ENCODE data around the gene FGR. TPM values are rescaled to one million over a fixed set of nuclear protein-coding genes. Genes with fewer than 3 reads are reported as not detected.
"Not testable (repeated sequence)": the region's sequence is repeated elsewhere in the genome, so short reads cannot be mapped to it uniquely, and the experiment has no call there.

The FGR gene
- total RNA-seq, 2 donors from 2014 or later, result 1.2 TPM; not detected in 1

DNA sequence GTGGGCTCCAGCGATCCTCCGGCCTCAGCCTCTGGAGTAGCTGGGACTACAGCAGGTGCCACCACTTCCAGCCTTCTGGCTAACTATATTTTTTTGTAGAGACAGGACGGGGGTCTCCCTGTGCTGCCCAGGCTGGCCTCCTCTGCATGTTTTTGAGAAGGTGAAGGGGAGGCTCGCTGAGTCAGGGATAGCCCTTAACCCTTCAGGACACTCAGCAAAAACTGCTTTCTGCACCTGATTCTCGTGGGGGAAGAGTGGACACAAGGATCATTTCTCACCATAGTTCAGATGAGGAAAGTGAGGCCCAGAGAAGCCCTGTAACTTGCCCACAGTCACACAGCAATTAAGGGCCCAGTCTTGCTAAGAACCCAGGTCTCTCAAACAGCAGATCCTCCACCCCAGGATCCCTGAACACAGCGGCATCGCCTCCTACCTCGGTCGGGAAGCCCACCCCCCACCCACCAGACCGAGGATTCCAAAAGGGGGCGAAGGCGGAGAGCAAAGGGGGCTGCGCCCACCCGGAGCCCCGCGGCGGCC lies 1.3 kb downstream of the FGR start:
- H3K27ac Mint-ChIP-seq, result peak overlapping the region; percentile 24
- H3K27me3 Mint-ChIP-seq, result no peaks in the 10 kb centered on the region
- peaks cover 5% of the 10 kb centered on the region for H3K36me3 Mint-ChIP-seq (ENCODE audit: low read depth)
- no peak for ATAC-seq (replicated peaks)
- no peaks in the 10 kb centered on the region for H3K9me3 Mint-ChIP-seq
- peak overlapping the region; percentile 80 for H3K4me3 Mint-ChIP-seq
- peaks cover 51% of the 10 kb centered on the region for H3K4me1 Mint-ChIP-seq

DNA sequence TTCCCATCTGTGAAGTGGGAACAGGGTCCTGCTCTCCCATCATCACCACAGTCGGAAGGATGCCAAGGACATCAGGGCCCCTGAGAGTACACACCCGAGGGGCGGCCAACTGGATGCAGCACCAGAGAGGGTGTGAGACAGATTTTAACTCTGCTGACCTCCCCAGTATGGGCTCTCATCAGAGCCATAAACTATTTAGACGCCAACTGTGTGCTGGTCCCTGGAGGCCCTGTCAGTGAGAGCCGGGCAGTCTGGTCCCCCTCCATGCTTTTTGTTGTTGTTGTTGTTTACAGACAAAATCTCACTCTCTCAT lies 1.7 kb downstream of the FGR start:
- Mint-ChIP-seq H3K27me3 (no peaks in the 10 kb centered on the region), H3K9me3 (no peaks in the 10 kb centered on the region), H3K4me3 (peak overlapping the region; percentile 80), H3K36me3 (ENCODE audit: low read depth) (peaks cover 5% of the 10 kb centered on the region), H3K27ac (peak overlapping the region; percentile 93), H3K4me1 (peaks cover 53% of the 10 kb centered on the region)
- ATAC-seq (replicated peaks), result no peak

DNA sequence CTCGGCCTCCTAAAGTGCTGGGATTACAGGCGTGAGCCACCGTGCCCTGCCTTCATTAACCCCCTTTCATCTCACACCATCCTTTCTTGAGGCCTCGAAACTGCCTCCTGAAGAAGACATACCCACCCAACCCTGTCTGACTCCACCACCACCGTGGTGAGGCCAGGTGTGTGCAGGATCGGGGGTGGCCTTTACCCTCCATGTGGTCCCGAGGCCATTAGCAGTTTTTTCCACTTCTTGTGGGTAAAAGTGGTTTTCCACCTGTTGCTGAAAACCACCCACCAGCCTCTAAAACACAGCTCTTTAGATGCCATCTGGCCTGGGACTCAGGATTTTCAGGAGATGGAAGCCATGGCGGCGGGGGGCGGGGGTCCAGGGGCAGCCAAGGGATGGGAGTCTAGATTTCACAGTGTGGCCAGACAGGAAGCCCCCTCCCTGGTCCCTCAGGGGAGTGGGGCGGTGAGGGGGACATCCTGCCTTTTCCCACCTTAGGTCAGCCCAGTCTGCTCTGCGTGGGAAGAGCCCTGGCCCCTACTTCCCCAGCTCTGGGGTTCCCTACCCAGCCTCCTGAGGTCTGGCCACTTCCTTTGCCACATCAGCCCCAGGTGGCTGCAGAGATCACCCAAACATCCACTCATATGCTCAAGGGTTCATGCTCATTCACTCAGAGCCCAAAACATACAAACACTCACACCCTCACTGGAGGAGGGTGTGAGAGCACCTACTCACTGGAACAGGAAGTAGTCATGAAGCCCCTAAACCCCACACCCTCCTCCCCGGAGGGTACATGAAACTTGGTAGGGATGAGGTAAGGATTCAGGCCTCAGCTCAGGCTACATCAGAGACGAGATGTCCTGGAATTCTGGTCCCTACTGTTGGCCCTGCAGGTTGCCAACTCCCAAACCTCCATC lies 2.3 kb downstream of the FGR start:
- peak overlapping the region; percentile 80 for H3K4me3 Mint-ChIP-seq
- H3K27me3 Mint-ChIP-seq, result no peaks in the 10 kb centered on the region
- no peaks in the 10 kb centered on the region for H3K9me3 Mint-ChIP-seq
- H3K36me3 Mint-ChIP-seq (ENCODE audit: low read depth), result peaks cover 5% of the 10 kb centered on the region
- peak; percentile 72 for ATAC-seq (replicated peaks)
- H3K4me1 Mint-ChIP-seq, result peaks cover 53% of the 10 kb centered on the region
- peak overlapping the region; percentile 93 for H3K27ac Mint-ChIP-seq

DNA sequence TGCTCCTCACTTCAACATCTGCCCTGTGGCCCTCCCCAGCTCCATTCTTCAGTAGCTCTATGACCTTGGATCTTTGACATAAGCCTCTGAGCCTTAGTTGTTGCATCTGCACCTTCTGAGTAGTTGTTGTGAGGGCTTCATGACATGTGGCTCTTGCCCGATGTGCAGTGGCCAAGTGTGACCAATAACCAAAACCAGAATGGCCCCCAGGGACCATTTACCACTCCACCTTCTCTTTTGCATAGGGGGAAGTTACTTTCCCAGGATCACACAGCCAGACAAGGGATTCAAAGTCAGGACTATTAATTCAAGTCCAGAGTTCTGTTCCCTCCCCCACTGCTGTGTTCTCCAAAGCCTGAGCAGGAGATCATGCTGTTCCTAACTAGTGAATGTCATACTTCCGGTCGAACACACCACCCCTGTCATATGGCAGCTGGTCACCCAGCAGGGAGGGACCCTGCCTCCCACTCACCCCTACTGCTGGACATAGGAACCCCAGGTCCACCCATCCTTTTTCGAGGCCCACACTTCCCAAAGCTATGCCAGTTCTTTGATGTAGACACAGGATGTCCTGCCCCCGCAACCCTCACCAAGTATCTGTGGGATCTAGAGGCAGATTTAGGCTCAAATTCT lies 4.0 kb downstream of the FGR start:
- peak overlapping the region; percentile 93 for H3K27ac Mint-ChIP-seq
- H3K9me3 Mint-ChIP-seq, result no peaks in the 10 kb centered on the region
- no peak for ATAC-seq (replicated peaks)
- H3K4me3 Mint-ChIP-seq, result peak overlapping the region; percentile 80
- peaks cover 5% of the 10 kb centered on the region for H3K36me3 Mint-ChIP-seq (ENCODE audit: low read depth)
- H3K4me1 Mint-ChIP-seq, result peaks cover 40% of the 10 kb centered on the region
- H3K27me3 Mint-ChIP-seq, result no peaks in the 10 kb centered on the region

DNA sequence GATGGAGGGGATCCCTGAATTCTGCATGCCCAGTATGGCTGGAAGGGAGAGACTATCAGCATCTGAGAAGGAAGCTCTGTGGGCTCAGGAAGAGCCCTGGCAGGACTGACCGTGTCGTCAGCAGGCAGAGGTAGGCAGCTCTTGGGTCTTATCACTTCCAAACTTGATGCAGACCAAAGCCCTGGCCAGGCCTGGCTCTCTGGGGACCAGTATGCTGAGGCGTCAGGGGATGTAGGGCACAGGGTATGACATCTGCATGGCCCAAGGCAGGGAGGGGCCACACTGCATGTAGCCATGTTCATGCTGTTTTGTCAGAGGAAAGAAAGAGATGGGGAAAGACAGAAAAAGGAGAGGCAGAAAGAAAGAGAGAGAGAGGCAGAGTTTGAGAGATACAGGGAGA lies 6.3 kb downstream of the FGR start:
- no peak overlapping the region for H3K4me3 Mint-ChIP-seq
- no peaks in the 10 kb centered on the region for H3K9me3 Mint-ChIP-seq
- H3K36me3 Mint-ChIP-seq (ENCODE audit: low read depth), result peaks cover 5% of the 10 kb centered on the region
- H3K27ac Mint-ChIP-seq, result no peak overlapping the region
- H3K4me1 Mint-ChIP-seq, result peaks cover 38% of the 10 kb centered on the region
- ATAC-seq (replicated peaks), result no peak
- no peaks in the 10 kb centered on the region for H3K27me3 Mint-ChIP-seq

DNA sequence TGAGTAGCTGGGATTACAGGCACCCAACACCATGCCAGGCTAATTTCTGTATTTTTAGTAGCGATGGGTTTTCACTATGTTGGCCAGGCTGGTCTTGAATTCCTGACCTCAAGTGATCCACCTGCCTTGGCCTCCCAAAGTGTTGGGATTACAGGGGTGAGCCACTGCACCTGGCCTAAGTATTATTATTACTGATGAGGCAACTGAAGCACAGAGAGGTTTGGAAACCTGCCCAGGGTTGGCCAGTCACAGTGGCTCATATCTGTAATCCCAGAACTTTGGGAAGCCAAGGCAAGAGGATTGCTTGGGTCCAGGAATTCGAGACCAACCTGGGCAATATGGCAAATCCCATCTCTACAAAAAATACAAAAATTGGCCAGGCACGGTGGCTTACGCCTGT lies 7.3 kb downstream of the FGR start:
- not testable (repeated sequence) for H3K27ac Mint-ChIP-seq; ATAC-seq (replicated peaks); H3K9me3 Mint-ChIP-seq; H3K27me3 Mint-ChIP-seq; H3K4me3 Mint-ChIP-seq; H3K36me3 Mint-ChIP-seq (ENCODE audit: low read depth)
- peaks cover 30% of the 10 kb centered on the region for H3K4me1 Mint-ChIP-seq

DNA sequence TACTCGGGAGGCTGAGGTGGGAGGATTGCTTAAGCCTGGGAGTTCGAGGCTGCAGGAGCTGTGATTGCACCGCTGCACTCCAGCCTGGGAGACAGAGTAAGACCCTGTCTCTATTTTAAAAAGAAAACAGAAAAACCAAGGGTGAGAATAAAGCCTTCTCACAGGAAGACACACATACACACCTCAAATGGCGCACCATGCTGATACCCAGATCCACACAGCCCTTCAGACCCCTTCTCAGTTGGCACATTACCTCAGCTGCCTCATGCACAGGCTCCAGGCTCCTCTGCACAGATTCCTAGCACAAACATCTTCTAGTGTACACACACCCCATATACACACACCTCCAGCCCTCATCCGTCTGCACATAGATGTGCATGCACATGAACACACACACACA lies 7.9 kb downstream of the FGR start:
- H3K4me1 Mint-ChIP-seq, result peaks cover 23% of the 10 kb centered on the region

DNA sequence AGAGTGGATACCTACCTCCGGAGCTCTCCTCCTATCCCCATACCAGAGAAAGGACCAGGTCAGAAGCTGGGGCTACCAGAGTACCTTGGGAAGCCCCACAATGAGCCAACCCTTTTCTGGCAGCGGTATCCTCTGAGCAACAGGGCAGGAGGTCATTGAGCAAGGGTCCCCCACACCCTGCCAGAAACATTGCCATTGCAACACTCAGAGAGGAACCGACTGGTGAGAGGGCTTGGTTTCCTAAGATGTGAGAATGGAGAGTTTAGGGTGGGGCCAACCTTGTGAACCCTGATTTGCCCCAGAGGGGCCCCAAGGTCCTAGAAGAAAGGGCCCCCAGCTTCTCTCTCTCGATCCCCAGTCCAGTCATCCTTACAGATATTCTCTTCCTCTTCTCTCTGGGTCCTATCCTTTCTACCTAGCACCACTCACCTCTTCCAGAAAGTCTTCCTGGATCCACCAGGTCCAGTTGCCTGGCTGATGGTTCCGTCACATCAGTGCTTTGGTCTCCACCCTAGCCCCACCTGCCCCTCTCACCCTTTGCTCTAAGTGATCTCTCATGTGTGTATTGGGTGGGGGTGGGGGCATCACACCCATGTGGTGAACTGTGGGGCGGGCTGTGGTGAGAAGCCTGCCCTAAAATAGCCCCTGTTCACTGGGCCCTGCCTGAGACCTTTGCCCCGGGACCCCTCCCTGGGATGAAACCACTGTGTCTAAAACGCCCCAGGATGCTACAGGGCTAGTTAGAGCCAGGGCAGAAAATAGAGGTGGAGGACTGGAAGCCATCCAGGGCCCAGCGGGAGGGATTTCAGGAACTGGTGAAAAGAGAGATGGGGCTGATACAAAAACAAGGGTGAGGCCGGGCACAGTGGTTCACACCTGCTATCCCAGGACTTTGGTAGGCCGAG lies 8.7 kb downstream of the FGR start:
- H3K4me1 Mint-ChIP-seq, result peaks cover 15% of the 10 kb centered on the region
- H3K4me3 Mint-ChIP-seq, result no peak overlapping the region
- H3K27me3 Mint-ChIP-seq, result no peaks in the 10 kb centered on the region
- ATAC-seq (replicated peaks), result no peak
- H3K36me3 Mint-ChIP-seq (ENCODE audit: low read depth), result no peaks in the 10 kb centered on the region
- no peak overlapping the region for H3K27ac Mint-ChIP-seq
- no peaks in the 10 kb centered on the region for H3K9me3 Mint-ChIP-seq

More for the DNA sequence above, 7.9 kb downstream of the FGR start:
- Mint-ChIP-seq H3K36me3 (ENCODE audit: low read depth) (no peaks in the 10 kb centered on the region), H3K4me3 (no peak overlapping the region), H3K27me3 (no peaks in the 10 kb centered on the region), H3K9me3 (no peaks in the 10 kb centered on the region), H3K27ac (no peak overlapping the region)
- ATAC-seq (replicated peaks), result no peak

DNA sequence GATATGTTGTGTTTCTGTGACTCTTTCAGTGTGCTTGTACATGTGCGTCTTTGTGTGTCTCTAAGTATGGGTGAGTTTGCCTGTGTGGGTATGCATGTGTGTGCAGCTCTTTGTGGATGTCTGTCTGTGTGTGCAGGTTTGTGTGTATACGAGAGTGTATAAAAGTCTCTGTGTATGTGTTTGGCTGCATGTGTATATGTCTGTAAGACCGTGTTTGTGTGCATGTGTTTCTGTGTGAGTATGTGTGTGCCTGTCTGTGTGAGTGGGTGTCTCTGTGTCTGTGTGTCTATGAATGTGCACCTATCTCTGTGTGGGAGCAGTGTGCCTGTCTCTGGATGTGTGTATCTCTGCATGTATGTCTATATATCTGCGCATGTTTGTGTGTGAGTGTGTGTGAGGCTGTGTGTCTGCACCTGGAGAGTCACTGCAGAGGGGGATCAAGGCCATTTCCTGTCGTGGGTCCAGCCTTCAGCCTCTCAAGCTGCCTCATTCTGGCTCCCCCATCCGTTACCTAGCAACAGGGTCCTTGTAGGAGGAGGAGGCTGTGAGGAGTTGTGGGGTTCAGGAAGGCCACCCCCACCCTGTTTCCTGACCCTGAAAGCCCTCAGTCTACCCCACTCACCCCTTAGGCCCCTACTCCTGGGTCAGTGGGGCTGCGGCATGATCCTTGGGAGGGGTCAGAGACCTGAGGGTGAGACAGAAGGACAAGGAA lies 10.4 kb downstream of the FGR start:
- H3K27me3 Mint-ChIP-seq, result no peaks in the 10 kb centered on the region
- no peaks in the 10 kb centered on the region for H3K36me3 Mint-ChIP-seq (ENCODE audit: low read depth)
- ATAC-seq (replicated peaks), result no peak
- no peak overlapping the region for H3K4me3 Mint-ChIP-seq
- H3K4me1 Mint-ChIP-seq, result peaks cover 10% of the 10 kb centered on the region
- H3K27ac Mint-ChIP-seq, result no peak overlapping the region
- no peaks in the 10 kb centered on the region for H3K9me3 Mint-ChIP-seq

DNA sequence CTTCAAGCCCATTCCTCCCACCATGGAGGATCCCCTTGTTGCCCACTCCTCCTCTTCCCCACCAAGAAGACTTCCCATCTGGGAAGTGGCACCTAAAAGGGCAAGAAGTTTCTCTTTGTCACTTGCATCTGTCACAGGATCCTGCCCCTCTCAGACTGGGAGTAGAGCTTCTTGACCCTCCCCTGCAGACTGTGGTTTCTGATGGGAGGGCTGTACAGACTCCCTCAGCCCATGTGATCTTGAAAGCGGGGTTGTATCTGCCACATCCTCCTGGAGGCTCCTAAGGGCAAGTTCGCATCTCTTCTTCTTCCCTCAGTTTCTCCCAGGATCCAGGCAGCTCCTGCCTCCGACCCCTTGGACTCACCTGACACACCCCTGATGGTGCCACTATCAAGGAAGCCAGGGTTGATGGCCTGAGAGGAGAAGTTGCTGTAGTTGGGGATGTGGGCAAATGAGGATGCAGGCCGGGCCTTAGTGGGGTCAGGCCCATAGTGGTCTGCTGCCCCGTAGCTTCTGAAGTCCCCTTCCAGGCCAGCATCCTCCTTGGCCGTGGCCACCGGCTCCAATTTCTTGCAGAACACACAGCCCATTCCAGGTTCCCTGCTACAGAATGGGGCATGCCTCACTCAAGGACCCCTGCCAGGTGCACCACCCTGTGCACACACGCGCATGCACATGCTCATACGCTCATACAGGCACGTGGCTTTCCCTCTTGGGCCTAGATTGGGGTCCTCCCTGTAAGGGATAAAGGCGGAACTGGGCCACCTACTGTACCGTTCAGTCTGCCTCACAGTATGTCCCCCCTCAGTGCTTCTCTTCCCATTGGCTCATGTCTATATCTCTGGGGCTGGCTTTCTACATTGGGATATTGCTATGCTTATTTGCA lies 11.4 kb downstream of the FGR start:
- H3K4me1 Mint-ChIP-seq, result peaks cover 3% of the 10 kb centered on the region
- no peaks in the 10 kb centered on the region for H3K9me3 Mint-ChIP-seq
- H3K4me3 Mint-ChIP-seq, result no peak overlapping the region
- no peaks in the 10 kb centered on the region for H3K36me3 Mint-ChIP-seq (ENCODE audit: low read depth)
- H3K27me3 Mint-ChIP-seq, result no peaks in the 10 kb centered on the region
- ATAC-seq (replicated peaks), result no peak
- no peak overlapping the region for H3K27ac Mint-ChIP-seq

DNA sequence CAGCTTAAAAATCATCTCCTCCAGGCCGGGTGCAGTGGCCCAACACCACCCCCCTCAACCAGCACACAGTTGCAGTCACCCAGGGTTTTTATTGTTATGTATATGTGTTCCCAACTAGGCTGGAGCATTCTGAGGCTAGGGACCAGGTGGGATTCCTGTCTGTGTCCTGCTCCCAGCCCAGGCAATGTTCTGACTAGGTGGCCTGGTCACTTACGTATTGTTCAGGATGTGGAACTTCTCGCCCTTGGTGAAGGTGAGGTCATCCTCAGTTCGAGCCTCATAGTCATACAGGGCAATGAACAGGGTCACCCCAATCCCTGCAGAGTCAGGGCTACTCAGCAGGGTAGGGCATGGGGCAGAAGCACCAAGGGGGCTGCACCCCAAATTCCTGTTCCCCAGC lies 12.2 kb downstream of the FGR start:
- Mint-ChIP-seq H3K4me3 (no peak overlapping the region), H3K4me1 (peaks cover 10% of the 10 kb centered on the region), H3K27ac (no peak overlapping the region), H3K9me3 (no peaks in the 10 kb centered on the region), H3K27me3 (no peaks in the 10 kb centered on the region), H3K36me3 (ENCODE audit: low read depth) (no peaks in the 10 kb centered on the region)
- peak; percentile 48 for ATAC-seq (replicated peaks)

DNA sequence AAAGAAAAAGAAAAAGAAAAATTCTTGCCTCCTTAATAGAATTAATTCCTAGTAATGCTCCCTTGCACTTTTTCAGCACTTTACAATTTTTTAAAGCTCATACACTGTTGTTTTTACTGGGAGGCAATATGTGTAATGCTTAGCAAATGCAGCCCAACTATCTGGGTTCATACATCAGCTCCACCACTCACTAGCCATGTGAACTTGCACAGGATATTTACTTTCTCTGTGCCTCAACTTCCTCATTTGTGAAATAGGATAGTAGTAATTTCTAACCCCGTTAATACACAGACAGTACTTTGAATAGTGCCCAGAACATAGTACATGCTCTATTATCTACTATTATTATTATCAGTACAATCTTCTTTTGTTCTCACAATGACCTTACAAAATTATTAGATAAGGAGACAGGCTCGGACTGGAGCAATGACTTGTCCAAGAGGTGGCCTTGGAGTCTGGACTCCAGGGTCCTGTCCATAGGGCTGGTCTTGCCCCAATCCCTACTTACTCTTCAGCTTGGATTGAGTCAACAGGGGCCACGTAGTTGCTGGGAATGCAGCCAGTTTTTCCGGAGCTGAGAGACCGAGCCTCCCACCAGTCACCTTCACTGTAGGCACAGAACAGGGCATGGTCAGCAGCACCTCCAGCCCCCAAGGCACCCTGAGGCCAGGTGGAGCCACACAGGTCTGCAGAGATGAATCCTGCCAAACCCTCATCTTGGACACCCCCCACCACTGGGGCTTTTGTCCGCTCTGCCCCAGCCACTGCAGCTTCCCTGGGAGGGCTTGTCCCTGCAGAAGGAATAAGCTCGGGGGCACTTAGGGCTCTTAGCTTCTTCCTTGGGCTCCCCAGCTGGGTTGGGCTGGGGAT lies 13.7 kb downstream of the FGR start:
- no peak overlapping the region for H3K4me3 Mint-ChIP-seq
- no peaks in the 10 kb centered on the region for H3K36me3 Mint-ChIP-seq (ENCODE audit: low read depth)
- no peaks in the 10 kb centered on the region for H3K9me3 Mint-ChIP-seq
- no peak overlapping the region for H3K27ac Mint-ChIP-seq
- no peak for ATAC-seq (replicated peaks)
- no peaks in the 10 kb centered on the region for H3K27me3 Mint-ChIP-seq
- peaks cover 18% of the 10 kb centered on the region for H3K4me1 Mint-ChIP-seq

Measured in activated T-helper 17 cell treated with anti-CD3 and anti-CD28 coated beads, Interleukin-2, amount 50 U/mL, for 72 hours (primary cell).